ENCODE measurements around the gene SLC49A3.

SLC49A3 gene

GRCh38 chr4:634599-634985 lies 54.4 kb downstream of the SLC49A3 start:
- no peak for TF ChIP-seq CTCF (conservative IDR thresholded peaks at IDR 0.05; ENCODE audit: low read length)
- H3K4me3 ChIP-seq (ENCODE audit: low read length), result no peak overlapping the region
- no peak for DNase-seq (ENCODE audit: low read depth)

- DNase-seq (ENCODE audit: low read depth), result no peak
- no peak overlapping the region for H3K4me3 ChIP-seq (ENCODE audit: low read length)
- no peak for TF ChIP-seq CTCF (conservative IDR thresholded peaks at IDR 0.05; ENCODE audit: low read length)
Measured at GRCh38 chr4:633976-634598, 54.9 kb downstream of the SLC49A3 start.

GRCh38 chr4:633406-633805 lies 55.5 kb downstream of the SLC49A3 start:
- H3K4me3 ChIP-seq (ENCODE audit: low read length), result no peak overlapping the region
- DNase-seq (ENCODE audit: low read depth), result no peak
- TF ChIP-seq CTCF (conservative IDR thresholded peaks at IDR 0.05; ENCODE audit: low read length), result no peak

- TF ChIP-seq CTCF (conservative IDR thresholded peaks at IDR 0.05; ENCODE audit: low read length), result no peak
- DNase-seq (ENCODE audit: low read depth), result no peak
- no peak overlapping the region for H3K4me3 ChIP-seq (ENCODE audit: low read length)
Measured at GRCh38 chr4:632926-633325, 56.0 kb downstream of the SLC49A3 start.

- DNase-seq (ENCODE audit: low read depth), result no peak
- H3K4me3 ChIP-seq (ENCODE audit: low read length), result no peak overlapping the region
- TF ChIP-seq CTCF (conservative IDR thresholded peaks at IDR 0.05; ENCODE audit: low read length), result no peak
Measured at GRCh38 chr4:632196-632790, 56.7 kb downstream of the SLC49A3 start.

All from AG10803 (cell line).